ENCODE measurements around the gene UFD1.
A peak's percentile ranks its signal among the peaks of the same experiment; 100 is the strongest.

The UFD1 gene

GRCh38 chr22:19478901-19479354 is at the start of gene UFD1:
TSS of gene UFD1 (minus strand) at chr22:19479193. CDS start at chr22:19479085, 108 bp downstream.
- peak; percentile 87 for DNase-seq (ENCODE audit: low spot score)

GRCh38 chr22:19527861-19528417 is 48.9 kb upstream of the UFD1 start:
- no peak for DNase-seq (ENCODE audit: low spot score)

GRCh38 chr22:19527321-19527721 is 48.3 kb upstream of the UFD1 start:
- DNase-seq (ENCODE audit: low spot score): no peak

GRCh38 chr22:19526702-19527111 is 47.7 kb upstream of the UFD1 start:
- DNase-seq (ENCODE audit: low spot score): no peak

- no peak for DNase-seq (ENCODE audit: low spot score)
Measured at GRCh38 chr22:19526076-19526701, 47.2 kb upstream of the UFD1 start.

- DNase-seq (ENCODE audit: low spot score): no peak
Measured at GRCh38 chr22:19525666-19526065, 46.7 kb upstream of the UFD1 start.

- DNase-seq (ENCODE audit: low spot score): no peak
Measured at GRCh38 chr22:19525116-19525660, 46.2 kb upstream of the UFD1 start.

GRCh38 chr22:19524170-19525115 is 45.5 kb upstream of the UFD1 start, which contains the start of gene CLDN5:
TSS of gene CLDN5 (minus strand) at chr22:19524410. CDS start at chr22:19524255, 155 bp downstream.
- DNase-seq (ENCODE audit: low spot score): no peak

- DNase-seq (ENCODE audit: low spot score): no peak
Measured at GRCh38 chr22:19523240-19524169, 44.5 kb upstream of the UFD1 start.

- no peak for DNase-seq (ENCODE audit: low spot score)
Measured at GRCh38 chr22:19522881-19523239, 43.9 kb upstream of the UFD1 start.

GRCh38 chr22:19522190-19522880 is 43.3 kb upstream of the UFD1 start:
- no peak for DNase-seq (ENCODE audit: low spot score)

GRCh38 chr22:19520566-19521305 is 41.7 kb upstream of the UFD1 start:
- DNase-seq (ENCODE audit: low spot score): no peak

- no peak for DNase-seq (ENCODE audit: low spot score)
Measured at GRCh38 chr22:19520007-19520406, 41.0 kb upstream of the UFD1 start.

- no peak for DNase-seq (ENCODE audit: low spot score)
Measured at GRCh38 chr22:19519041-19519926, 40.3 kb upstream of the UFD1 start.

- DNase-seq (ENCODE audit: low spot score): no peak
Measured at GRCh38 chr22:19518635-19519034, 39.6 kb upstream of the UFD1 start.

- DNase-seq (ENCODE audit: low spot score): no peak
Measured at GRCh38 chr22:19517919-19518611, 39.1 kb upstream of the UFD1 start.

GRCh38 chr22:19517171-19517500 is 38.1 kb upstream of the UFD1 start:
- DNase-seq (ENCODE audit: low spot score): no peak

GRCh38 chr22:19516378-19517170 is 37.6 kb upstream of the UFD1 start:
- DNase-seq (ENCODE audit: low spot score): no peak

Data from RKO (cell line).